Progenitor cell of endocrine pancreas (in vitro differentiated cells): Measurements from ENCODE around the gene VPS26B. TPM values are rescaled to one million over a fixed set of nuclear protein-coding genes. Genes with fewer than 3 reads are reported as not detected.

ENCODE experiments used
- DNase-seq: peaks from one replicate; pipeline ENCODE4 v3.0.0; 2021; ENCODE audit warnings: low spot score; ENCODE audit not compliant: unreplicated experiment
- H3K27ac Mint-ChIP-seq: 2 replicates; pipeline ENCODE4 v1.8.0; 2021; ENCODE audit warnings: mild to moderate bottlenecking, moderate library complexity, mixed read lengths
- H3K27me3 Mint-ChIP-seq: 2 replicates; pipeline ENCODE4 v1.8.0; 2021; ENCODE audit warnings: mixed read lengths
- H3K36me3 Mint-ChIP-seq: 2 replicates; pipeline ENCODE4 v1.8.0; 2022; ENCODE audit warnings: mixed read lengths; ENCODE audit not compliant: insufficient read depth
- H3K4me1 Mint-ChIP-seq: 2 replicates; pipeline ENCODE4 v1.8.0; 2021; ENCODE audit warnings: low read depth, mixed read lengths
- H3K4me3 Mint-ChIP-seq: 2 replicates; pipeline ENCODE4 v1.8.0; 2021; ENCODE audit warnings: low read depth, mild to moderate bottlenecking, moderate library complexity, mixed read lengths
- H3K9me3 Mint-ChIP-seq: 2 replicates; pipeline ENCODE4 v1.8.0; 2021; ENCODE audit warnings: low read depth, mixed read lengths
- total RNA-seq: library from RNA; stranded (reverse); gene quantifications from 2 replicates; pipeline ENCODE4 v1.2.1, GENCODE V29; 2021
- TF ChIP-seq, protein P1 (sequence below): fragments of 200-600 bp; sonication (generic); IDR thresholded peaks from one replicate; pipeline ENCODE4 v1.5.0; 2021; ENCODE audit warnings: antibody characterized with exemption, mild to moderate bottlenecking; ENCODE audit not compliant: unreplicated experiment

VPS26B gene
- total RNA-seq, 1 donor from 2014 or later = 39.6 TPM

DNA sequence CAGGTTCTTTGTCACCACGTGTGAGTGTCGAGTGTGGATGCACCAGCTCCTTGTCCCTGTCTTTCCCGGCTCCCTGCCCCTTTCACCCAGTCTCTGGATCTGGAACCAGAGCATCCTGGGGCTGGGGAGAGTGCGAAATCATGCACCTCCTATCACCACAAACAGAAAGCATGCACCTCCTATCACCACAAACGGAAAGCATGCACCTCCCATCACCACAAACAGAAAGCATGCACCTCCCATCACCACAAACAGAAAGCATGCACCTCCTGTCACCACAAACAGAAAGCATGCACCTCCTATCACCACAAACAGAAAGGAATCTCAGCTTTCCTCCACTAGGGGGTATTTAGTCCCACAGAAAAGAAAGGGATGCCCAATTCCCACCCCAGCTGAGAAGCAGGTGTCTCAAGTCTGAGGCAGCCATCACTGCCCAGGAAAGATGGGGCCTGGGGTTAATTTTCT, 45.8 kb downstream of the VPS26B start:
- Mint-ChIP-seq H3K27me3 (peaks cover 57% of the 10 kb centered on the region), H3K27ac (no peak overlapping the region), H3K9me3 (no peaks in the 10 kb centered on the region), H3K4me1 (no peaks in the 10 kb centered on the region), H3K36me3 (no peaks in the 10 kb centered on the region), H3K4me3 (no peak overlapping the region)
- no peak for DNase-seq
- TF ChIP-seq, protein P1, sequence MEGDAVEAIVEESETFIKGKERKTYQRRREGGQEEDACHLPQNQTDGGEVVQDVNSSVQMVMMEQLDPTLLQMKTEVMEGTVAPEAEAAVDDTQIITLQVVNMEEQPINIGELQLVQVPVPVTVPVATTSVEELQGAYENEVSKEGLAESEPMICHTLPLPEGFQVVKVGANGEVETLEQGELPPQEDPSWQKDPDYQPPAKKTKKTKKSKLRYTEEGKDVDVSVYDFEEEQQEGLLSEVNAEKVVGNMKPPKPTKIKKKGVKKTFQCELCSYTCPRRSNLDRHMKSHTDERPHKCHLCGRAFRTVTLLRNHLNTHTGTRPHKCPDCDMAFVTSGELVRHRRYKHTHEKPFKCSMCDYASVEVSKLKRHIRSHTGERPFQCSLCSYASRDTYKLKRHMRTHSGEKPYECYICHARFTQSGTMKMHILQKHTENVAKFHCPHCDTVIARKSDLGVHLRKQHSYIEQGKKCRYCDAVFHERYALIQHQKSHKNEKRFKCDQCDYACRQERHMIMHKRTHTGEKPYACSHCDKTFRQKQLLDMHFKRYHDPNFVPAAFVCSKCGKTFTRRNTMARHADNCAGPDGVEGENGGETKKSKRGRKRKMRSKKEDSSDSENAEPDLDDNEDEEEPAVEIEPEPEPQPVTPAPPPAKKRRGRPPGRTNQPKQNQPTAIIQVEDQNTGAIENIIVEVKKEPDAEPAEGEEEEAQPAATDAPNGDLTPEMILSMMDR = peak; percentile 31

DNA sequence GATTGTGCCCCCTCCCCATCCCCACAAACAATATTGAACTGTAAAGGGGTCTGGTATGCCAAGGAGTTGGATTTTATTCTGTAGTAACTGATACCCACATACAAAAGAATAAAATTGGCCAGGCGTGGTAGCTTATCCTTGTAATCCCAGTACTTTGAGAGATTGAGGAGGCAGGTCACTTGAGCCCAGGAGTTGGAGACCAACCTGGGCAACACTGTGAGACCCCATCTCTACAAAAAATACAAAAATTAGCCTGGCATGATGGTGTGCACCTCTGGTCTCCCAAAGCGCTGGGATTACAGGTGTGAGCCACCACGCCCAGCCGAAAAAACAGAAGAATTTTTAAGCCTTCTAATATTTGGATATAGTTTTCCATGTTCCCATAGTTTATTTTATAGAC, 47.5 kb downstream of the VPS26B start:
- H3K9me3 Mint-ChIP-seq = no peaks in the 10 kb centered on the region
- H3K27ac Mint-ChIP-seq = no peak overlapping the region
- peaks cover 1% of the 10 kb centered on the region for H3K4me1 Mint-ChIP-seq
- no peak for DNase-seq
- H3K27me3 Mint-ChIP-seq = peaks cover 67% of the 10 kb centered on the region
- TF ChIP-seq, protein P1 = no peak
- H3K4me3 Mint-ChIP-seq = no peak overlapping the region
- H3K36me3 Mint-ChIP-seq = no peaks in the 10 kb centered on the region

DNA sequence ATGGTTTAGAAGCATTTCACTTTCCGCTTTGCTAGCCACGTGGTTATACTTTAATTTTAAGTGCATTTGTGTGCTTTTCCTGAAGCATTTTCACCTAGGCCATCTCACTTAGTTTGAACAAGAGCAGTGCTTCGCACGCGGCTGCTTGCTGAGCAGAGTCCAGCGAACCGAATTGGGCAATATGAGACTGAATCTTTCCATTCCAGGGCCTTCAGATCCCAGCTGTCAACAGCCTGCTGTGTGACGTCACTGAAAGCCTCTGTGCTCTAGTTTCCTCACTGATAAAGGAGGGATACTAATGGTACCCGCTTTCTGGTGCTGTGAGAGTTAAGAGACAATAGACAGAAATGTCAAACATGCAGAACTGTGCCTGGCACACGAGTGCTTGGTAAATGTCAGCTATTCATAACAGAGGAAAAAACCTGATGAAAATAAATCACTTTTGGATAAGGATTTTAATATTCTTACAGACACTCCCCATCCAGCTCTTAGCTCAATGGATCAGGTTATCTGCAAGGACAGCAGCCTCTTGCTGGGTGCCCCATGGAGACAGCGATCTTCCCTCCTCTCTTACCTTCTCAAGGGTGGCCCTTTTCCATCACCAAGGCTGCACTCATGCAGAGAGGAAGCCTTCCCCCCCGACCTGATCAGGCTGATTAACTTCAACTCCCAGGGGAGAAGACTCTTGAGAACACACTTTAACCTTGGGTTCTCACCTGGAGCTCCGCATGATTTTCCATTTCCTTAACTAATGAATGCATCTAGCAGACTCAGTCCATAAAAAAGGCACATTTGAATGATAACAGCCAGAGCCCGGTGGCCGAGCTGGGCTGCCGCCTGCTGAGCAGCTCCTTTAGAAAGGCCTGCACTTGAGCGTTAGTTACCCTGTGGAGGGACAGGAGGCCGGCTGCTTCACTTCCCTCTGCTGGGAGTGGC, 48.2 kb downstream of the VPS26B start:
- DNase-seq = no peak
- no peaks in the 10 kb centered on the region for H3K9me3 Mint-ChIP-seq
- peaks cover 4% of the 10 kb centered on the region for H3K4me1 Mint-ChIP-seq
- H3K27me3 Mint-ChIP-seq = peaks cover 73% of the 10 kb centered on the region
- H3K27ac Mint-ChIP-seq = no peak overlapping the region
- H3K36me3 Mint-ChIP-seq = no peaks in the 10 kb centered on the region
- TF ChIP-seq, protein P1 = no peak
- H3K4me3 Mint-ChIP-seq = no peak overlapping the region

DNA sequence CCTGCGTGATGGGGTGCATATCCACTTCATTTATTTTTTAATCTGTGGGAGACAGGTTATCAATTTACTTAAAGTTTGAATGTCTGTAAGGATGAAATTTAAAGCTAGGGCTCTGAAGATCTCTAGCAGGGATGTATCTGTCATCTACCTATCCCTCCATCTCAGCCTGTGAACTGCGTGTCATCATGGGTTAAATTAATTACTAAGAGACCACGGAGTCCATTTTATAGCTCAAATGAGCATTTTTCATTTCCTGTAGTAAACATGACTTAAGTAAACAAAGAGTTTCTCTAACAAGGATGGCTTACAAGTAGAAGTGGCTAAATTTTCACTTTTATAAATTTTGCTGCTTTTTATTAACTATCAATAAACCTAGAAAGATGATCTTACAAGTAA, 48.8 kb downstream of the VPS26B start:
- H3K4me1 Mint-ChIP-seq = peaks cover 4% of the 10 kb centered on the region
- no peak overlapping the region for H3K27ac Mint-ChIP-seq
- no peak overlapping the region for H3K4me3 Mint-ChIP-seq
- H3K27me3 Mint-ChIP-seq = peaks cover 75% of the 10 kb centered on the region
- H3K36me3 Mint-ChIP-seq = no peaks in the 10 kb centered on the region
- DNase-seq = no peak
- H3K9me3 Mint-ChIP-seq = no peaks in the 10 kb centered on the region
- TF ChIP-seq, protein P1 = no peak

DNA sequence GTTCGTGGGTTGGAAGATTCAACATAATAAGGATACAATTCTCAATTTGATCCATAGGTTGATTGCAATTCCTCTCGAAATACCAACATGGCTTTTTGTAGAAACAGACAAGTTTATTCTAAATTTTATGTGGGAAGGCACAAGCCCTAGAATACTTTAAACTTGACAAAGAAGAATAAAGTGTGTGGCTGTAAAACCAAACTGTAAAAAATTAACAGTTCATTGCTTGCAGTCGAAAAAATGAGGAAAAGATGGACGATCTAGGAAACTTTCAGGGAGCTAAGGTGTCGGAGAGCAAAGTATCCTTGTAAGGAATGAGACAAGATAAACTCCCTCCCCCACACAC, 50.7 kb downstream of the VPS26B start:
- Mint-ChIP-seq H3K9me3 (no peaks in the 10 kb centered on the region), H3K36me3 (no peaks in the 10 kb centered on the region), H3K27me3 (peaks cover 87% of the 10 kb centered on the region), H3K27ac (no peak overlapping the region), H3K4me3 (no peak overlapping the region), H3K4me1 (peaks cover 4% of the 10 kb centered on the region)
- TF ChIP-seq, protein P1 = no peak
- DNase-seq = no peak
